ENCODE data around the gene AGO4. TPM values are rescaled to one million over a fixed set of nuclear protein-coding genes. Genes with fewer than 3 reads are reported as not detected.
"Not testable (repeated sequence)": the region's sequence is repeated elsewhere in the genome, so short reads cannot be mapped to it uniquely, and the experiment has no call there.

Gene AGO4
- polyA plus RNA-seq, 1 donor from 2014 or later, result 4.2 TPM

DNA sequence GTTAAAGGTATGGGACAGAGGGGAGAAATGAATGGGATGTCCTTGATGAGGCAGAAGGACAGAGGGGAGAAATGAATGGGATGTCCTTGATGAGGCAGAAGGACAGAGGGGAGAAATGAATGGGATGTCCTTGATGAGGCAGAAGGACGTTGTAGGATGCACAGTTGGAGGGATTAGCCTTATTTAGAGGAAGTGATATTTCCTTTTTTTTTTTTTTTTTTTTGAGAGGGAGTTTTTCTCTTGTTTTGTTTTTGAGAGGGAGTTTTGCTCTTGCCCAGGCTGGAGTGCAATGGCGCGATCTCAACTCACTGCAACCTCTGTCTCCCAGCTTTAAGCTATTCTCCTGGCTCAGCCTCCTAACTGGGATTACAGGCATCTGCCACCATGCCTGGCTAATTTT is 81.2 kb downstream of the AGO4 start:
- Mint-ChIP-seq H3K4me3 (peak overlapping the region in 1 of 4 donors; percentile 72), H3K4me1 (peaks cover 33 to 38% (median 37%) of the 10 kb centered on the region in 3 donors)
- H3K9me3 Mint-ChIP-seq, H3K27me3 Mint-ChIP-seq, H3K27ac Mint-ChIP-seq, H3K36me3 Mint-ChIP-seq: not testable (repeated sequence)

- peaks cover 8% of the 10 kb centered on the region for H3K36me3 Mint-ChIP-seq
- H3K4me1 Mint-ChIP-seq, result peaks cover 20 to 22% (median 20%) of the 10 kb centered on the region in 3 donors
- peak overlapping the region; percentile 83 to 96 (median 87) for H3K27ac Mint-ChIP-seq
- H3K27me3 Mint-ChIP-seq, result no peaks in the 10 kb centered on the region
- no peaks in the 10 kb centered on the region for H3K9me3 Mint-ChIP-seq
- no peak overlapping the region for H3K4me3 Mint-ChIP-seq
Observed at GRCh38 chr1:35893051-35893879, 85.4 kb downstream of the AGO4 start.

GRCh38 chr1:35894183-35894582 is 86.4 kb downstream of the AGO4 start:
- Mint-ChIP-seq H3K36me3 (peaks cover 3% of the 10 kb centered on the region), H3K27ac (peak overlapping the region; percentile 83 to 96 (median 87)), H3K4me1 (peaks cover 16 to 20% (median 17%) of the 10 kb centered on the region in 3 donors), H3K27me3 (no peaks in the 10 kb centered on the region), H3K9me3 (no peaks in the 10 kb centered on the region), H3K4me3 (peak overlapping the region in 2 of 4 donors; percentile 9 to 10)

DNA sequence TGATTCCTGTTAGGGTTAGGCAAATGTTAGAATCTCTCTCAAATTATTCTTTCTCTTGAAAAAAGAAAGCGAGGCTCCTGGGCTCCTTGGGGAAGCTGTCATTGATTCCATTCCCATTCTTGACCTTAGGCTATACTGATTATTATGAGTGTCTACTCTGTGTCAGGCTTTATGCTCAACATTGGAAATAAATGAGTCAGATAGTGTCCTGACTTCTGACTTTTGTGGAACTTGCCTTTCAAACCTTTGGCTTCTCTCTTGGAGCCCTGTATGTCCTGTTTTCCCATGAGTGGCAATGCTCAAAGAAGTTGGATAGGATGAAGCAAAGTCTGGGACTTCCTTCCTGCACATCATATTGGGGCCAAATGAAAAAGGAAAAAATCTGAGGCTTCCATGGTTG is 86.8 kb downstream of the AGO4 start:
- Mint-ChIP-seq H3K36me3 (peaks cover 3% of the 10 kb centered on the region), H3K27ac (peak overlapping the region; percentile 83 to 96 (median 87)), H3K27me3 (no peaks in the 10 kb centered on the region), H3K4me1 (peaks cover 16 to 20% (median 17%) of the 10 kb centered on the region in 3 donors), H3K4me3 (no peak overlapping the region), H3K9me3 (no peaks in the 10 kb centered on the region)

GRCh38 chr1:35899941-35900340 is 92.1 kb downstream of the AGO4 start:
- H3K4me3 Mint-ChIP-seq, result peak overlapping the region in 1 of 4 donors; percentile 12
- peaks cover 5% of the 10 kb centered on the region for H3K36me3 Mint-ChIP-seq
- H3K27me3 Mint-ChIP-seq, result no peaks in the 10 kb centered on the region
- H3K4me1 Mint-ChIP-seq, result peaks cover 3 to 7% (median 6%) of the 10 kb centered on the region in 3 donors
- H3K27ac Mint-ChIP-seq, result no peak overlapping the region
- no peaks in the 10 kb centered on the region for H3K9me3 Mint-ChIP-seq

DNA sequence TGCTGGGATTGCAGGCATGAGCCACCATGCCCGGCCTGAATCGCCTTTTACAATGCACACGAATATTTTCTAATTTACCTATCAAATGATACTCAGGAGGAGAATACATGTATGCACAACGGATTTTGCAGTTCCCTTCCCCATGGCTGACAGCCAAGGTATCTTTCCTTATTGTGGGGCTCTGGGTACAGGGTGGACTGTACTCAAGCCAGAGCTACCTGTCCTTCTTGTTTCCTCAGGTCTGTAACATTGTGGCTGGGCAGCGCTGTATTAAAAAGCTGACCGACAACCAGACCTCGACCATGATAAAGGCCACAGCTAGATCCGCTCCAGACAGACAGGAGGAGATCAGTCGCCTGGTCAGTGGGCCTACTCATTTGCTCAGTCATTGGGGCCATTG is 93.4 kb downstream of the AGO4 start:
- Mint-ChIP-seq H3K27me3 (no peaks in the 10 kb centered on the region), H3K4me3 (no peak overlapping the region), H3K9me3 (no peaks in the 10 kb centered on the region), H3K36me3 (peaks cover 5% of the 10 kb centered on the region), H3K27ac (no peak overlapping the region), H3K4me1 (peaks cover 0 to 3% (median 0%) of the 10 kb centered on the region in 3 donors)

GRCh38 chr1:35902671-35903070 is 94.9 kb downstream of the AGO4 start:
- H3K4me1 Mint-ChIP-seq, result no peaks in the 10 kb centered on the region
- no peak overlapping the region for H3K4me3 Mint-ChIP-seq
- no peaks in the 10 kb centered on the region for H3K9me3 Mint-ChIP-seq
- no peak overlapping the region for H3K27ac Mint-ChIP-seq
- no peaks in the 10 kb centered on the region for H3K27me3 Mint-ChIP-seq
- H3K36me3 Mint-ChIP-seq, result peaks cover 8% of the 10 kb centered on the region

Other genes with a start within 250 kb of the AGO4 start
- gene TFAP2E, start 234.7 kb upstream of the AGO4 start, polyA plus RNA-seq, result 0.31 TPM
- gene PSMB2, start 166.5 kb upstream of the AGO4 start, polyA plus RNA-seq, result 77.3 TPM
- gene C1orf216, start 89.1 kb upstream of the AGO4 start, polyA plus RNA-seq, result 8.0 TPM
- gene CLSPN, start 38.0 kb upstream of the AGO4 start, polyA plus RNA-seq, result 0.23 TPM
- 6.2 TPM for gene AGO1, start 75.2 kb downstream of the AGO4 start, polyA plus RNA-seq
- gene AGO3, start 123.1 kb downstream of the AGO4 start, polyA plus RNA-seq, result 13.1 TPM